Stimulated activated CD8-positive, alpha-beta memory T cell treated with anti-CD3 and anti-CD28 coated beads, Interleukin-12 subunit alpha, Interleukin-12 subunit beta, amount 100 ng/mL, for 24 hours (primary cell): ENCODE data around the gene EDARADD.
"Not testable (repeated sequence)": the region's sequence is repeated elsewhere in the genome, so short reads cannot be mapped to it uniquely, and the experiment has no call there.

Experiments
- DNase-seq: peaks from one replicate; pipeline ENCODE4 v3.0.0-alpha.2; 2020; ENCODE audit errors: extremely low read depth

Gene EDARADD

DNA sequence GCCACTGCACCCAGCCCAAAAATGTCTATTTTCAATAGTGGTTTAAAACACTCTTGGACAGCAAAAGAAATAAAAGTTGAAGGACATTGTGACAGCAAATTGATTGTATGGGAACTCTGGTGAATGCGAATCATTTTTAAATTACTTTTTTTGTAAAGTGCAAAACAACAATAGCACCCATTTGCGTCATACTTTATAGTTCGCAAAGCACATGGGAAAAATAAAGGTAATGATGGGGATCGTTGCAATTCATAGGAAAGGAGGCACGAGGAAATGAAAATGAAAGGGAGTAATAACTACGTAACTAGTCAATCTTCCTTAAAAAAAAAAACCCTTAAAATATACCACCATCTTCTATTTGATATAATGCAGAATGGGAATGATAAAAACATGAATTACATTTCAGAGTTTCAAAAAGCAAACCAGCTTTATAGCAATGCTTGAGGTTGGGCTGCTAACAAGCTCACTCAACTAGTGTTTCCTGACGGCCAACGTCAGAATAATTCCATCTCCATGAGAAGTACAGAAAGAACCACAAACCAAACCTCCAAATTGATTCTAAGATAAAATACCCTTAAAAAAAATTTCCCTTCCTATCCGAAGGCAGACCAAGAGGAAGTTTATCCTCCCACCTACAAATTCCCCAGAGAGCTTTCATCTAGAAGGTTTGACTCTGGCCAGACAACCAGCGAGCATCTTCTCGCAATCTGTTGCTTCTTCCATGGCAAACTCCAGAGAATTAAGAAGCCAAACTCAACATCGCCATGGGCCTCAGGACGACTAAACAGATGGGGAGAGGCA is at the start of gene EDARADD:
Gene EDARADD, plus strand, starts transcription at position 606 of the 801 bp plus-strand sequence. Its CDS starts 159 bp downstream, at position 765.
- no peak for DNase-seq

DNA sequence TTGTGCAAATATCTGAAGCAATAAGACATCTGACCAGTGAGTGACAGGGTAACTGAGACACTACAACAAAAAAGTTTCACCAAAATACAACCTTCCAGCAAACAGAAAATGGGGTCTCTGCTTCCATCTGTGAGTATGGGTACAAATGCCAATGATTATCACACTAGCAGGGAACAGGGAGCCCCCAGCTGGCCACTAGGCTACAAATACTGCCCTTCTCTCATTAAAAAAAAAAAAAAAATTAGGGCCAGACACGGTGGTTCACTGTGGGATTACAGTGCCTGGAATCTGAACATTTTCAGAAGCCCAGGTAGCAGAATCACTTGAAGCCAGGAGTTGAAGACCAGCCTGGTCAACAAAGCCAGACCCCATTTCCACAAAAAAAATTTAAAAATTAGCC is 48.4 kb upstream of the EDARADD start:
- DNase-seq = no peak

DNA sequence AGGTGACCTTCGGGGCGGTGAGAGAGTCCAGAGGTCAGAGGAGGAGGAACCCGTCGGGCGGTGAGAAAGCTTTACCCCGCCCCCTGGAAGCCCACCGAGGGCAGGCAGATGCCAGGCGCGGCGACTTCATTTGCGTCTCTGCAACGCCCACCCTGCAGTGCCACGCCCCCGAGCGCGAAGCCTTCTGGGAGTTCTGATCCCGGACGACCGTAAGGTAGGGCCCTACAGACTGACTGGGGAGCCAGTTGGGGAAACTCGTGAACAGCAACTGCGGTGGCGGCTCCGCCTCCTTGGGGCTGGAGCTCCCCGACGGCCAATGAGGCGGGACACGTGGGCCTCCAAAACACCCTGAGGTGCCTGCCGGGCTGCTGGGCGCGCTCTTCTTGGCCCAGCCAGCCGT is 46.0 kb upstream of the EDARADD start:
- no peak for DNase-seq

DNA sequence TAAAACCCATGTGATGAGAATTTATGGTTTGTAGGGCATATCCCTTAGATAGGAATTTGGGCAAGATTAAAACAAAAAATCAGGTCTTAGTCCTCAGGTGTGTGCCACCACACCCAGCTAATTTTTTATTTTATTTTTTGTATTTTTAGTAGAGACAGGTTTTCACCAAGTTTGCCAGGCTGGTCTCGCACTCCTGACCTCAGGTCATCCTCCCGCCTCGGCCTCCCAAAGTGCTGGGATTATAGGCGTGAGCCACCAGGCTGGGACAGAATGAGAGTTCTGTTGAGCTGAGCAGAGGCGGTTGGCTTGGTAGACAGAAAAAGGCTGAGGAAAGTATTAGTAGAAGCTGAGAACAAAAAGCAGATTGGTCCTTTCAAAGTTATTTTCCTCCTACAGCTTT is 43.8 kb upstream of the EDARADD start:
- no peak for DNase-seq

DNA sequence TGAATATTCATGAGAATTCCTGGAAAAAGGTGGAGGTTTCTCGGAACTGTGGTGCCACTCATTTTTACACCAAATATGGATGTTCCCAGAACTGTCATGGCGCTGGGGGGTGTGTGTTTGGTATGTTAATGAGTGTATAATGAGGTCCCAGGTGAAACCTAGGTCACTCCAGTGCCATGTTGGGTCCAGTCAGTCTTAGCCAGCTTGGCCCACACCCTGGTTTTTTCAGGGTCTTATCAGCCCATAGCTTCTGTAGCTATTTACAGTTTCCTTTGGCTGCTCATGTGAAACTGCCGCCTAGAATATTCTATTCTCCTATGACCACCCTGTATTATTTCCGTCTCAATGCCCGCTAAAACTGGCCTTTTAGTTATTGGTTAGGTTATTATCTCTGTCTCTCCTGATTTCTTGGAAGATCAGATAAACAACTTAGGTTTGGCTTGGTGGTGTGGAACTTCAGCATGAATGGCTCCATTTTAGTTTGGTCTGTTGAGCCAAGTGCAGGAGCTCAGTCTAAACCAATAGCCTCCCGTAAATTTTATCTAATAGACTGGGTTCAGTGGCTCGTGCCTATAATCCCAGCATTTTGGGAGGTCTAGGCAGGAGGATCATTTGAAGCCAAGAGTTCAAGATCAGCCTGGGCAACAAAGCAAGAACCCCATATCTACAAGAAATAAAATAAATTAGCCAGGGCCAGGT is 42.1 kb upstream of the EDARADD start:
- DNase-seq = no peak

DNA sequence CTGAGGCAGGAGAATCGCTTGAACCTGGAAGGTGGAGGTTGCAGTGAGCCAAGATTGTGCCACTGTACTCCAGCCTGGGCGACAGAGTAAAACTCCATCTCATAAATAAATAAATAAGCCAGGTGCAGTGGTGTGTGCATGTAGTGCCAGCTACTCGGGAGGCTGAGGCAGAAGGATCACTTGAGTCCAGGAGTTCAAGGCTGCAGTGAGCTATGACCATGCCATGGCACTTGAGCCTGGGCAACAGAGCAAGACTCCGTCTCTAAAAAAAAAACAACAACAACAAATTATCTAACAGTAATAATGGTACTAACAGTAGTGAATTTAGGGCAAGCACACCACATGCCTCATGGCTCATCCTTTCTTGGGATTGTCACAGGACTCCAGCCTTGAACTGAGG is 41.3 kb upstream of the EDARADD start:
- not testable (repeated sequence) for DNase-seq

DNA sequence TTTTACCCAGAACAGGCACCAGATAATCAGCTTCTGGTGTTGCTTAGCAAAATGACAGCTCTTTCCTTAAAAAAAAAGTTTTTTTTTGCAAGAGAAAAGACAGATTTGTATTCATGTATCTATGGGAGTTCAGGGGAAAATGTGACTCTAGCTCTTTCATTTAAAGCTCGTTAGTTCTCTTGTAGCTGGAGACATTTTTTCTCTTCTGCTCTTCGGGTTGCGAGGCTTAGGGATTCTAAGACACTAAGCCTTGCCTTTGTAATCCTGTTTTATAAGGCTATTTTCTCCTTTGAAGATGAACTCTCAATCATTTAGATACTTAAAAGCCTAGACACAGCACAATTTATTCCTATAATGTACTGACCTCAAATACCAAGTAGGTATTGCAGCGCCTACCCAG is 40.3 kb upstream of the EDARADD start:
- DNase-seq = no peak

DNA sequence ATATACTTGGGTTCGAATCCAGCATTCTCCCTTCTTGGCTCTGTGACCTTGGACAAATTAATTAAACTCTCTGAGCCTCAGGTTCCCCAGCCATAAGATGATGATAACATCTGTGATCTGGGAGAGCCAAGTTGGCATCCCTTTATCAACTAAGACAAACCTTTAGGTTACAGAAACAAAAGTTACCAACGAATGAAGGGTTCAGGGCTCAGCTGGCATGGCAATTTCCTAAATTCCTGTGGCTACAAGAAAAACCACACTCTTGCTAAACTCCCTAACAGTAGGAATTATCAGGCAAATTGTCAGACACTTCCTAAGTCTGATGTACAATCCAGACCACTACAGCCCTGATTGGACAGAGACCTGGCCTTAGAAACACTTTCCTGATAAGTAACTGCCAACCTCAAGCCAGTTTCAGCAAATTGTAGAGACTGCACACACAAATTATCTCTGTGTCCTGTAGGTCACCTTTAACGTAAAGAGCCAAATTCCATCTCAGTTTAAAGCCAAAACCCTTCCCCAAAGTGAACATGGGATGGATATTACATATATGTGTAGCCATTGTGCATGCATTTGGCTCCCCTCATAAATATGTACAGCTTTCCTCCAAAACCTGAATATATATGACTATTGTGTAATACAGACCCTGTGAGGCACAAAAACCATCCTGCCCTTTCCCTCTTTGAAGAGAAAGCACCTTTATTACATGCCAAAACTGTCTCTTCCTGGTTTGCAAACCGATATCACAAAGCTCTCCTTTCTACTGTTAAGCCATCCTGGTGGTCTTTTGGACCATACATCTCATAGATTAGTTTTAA is 39.5 kb upstream of the EDARADD start:
- DNase-seq = no peak

DNA sequence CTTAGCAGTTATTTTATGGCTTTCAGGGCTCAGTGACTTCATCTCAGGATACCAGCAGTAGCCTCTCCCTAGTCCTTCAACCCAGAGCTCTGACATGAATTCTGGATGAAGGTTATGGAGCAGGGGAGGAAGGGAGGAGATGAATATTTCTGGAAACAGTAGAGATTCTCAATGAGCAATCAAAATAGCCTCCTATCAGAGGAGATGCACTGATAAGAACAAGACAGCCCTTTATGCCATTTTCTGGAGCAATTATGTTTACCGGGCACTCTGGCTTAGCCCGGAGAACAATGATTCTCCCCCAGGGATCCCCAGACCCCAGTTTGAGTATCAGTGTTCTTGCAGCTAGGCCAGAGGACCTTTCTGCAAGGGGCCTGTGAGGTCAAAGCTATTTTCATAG is 37.9 kb upstream of the EDARADD start:
- DNase-seq = no peak

DNA sequence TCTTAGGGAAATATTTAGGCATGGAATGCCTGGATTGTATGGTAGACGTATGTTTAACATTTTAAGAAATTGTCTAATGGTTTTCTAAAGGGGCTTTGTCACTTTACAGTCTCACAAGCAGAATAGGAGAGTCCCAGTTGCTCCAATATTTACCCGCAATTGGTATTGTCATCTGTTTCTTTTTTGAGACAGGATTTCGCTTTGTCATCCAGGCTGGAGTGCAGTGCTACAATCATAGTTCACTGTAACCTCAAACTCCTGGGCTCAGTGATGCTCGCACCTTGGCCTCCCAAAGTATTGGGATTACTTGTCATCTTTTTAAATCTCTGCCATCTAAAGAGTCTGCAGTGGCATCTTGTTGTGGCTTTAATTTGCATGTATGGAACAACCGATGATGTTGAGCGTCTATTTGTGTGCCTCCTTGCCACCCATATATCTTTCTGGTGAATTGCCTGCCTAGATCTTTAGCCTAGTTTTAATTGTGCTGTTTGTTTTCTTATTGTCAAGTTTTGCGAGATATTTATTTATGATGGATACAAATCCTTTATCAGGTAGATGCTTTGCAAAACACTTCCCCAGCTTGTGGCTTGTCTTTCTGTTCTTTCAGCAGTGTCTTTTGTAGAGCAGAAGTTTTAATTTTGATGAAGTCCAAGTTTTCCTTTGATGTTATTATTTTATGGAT is 32.0 kb upstream of the EDARADD start:
- no peak for DNase-seq

DNA sequence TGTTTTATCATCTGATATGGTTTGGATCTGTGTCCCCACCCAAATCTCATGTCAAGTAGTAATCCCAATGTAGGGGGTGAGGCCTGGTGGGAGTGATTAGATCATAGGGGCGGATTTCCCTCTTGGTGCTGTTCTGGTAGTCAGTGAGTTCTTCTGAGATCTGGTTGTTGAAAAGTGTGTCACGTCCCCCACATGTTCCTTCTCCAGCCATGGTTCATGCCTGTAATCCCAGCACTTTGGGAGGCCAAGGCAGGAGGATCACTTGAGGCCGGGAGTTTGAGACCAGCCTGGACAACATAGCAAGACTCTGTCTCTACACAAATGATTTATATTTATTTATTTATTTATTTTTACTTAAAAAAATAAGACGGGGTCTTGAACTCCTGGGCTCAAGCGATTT is 30.8 kb upstream of the EDARADD start:
- no peak for DNase-seq

DNA sequence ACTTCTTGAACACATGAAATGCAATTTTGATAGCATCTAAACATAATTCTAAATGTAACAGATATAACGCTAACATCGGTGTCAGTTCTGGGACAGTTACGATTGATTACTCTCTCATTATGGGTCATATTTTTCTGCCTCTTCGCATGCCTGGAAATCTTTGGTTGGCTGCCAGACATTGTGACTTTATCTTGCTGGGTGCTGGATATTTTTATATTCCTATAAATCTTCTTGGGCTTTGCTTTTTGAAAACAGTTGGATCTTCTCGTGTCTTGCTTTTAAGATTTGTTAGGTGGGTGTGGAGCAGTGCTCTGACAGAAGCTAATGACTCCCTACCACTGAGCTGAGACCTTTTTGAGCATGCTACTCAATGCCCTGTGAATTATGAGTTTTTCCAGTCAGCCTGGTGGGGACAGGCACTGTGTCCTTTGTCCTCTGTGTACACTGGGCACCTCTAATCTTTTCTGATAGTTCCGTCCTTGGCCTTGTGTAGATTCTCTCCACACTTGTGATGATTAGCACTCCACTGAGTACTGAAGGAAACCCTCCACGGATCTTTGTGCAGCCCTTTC is 28.0 kb upstream of the EDARADD start:
- no peak for DNase-seq

DNA sequence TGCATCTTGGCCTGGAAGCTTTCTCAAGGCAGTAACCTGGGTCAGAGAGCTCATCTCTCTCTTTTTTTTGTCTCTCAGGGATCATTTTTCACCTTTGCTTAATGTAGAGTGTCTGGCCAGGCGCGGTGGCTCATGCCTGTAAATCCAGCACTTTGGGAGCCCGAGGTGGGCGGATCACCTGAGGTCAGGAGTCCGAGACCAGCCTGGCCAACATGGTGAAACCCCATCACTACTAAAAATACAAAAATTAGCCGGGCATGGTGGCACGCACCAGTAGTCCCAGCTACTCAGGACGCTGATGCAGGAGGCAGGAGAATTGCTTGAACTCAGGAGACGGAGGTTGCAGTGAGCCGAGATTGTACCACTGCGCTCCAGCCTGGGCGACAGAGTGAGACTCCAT is 27.4 kb upstream of the EDARADD start:
- not testable (repeated sequence) for DNase-seq

DNA sequence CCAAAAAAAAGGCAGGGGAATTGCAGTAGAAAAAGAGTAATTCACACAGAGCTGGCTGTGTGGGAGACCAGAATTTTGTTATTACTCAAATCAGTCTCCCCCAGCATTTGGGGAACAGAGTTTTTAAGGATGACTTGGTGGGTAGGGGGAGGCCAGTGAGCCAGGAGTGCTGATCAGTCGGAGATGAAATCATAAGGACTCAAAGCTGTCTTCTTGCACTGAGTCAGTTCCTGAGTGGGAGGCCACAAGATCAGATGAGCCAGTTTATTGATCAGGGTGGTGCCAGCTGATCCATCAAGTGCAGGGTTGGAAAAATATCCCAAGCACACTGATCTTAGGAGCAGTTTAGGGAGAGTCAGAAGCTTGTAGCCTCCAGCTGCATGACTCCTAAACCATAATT is 23.7 kb upstream of the EDARADD start:
- DNase-seq = no peak

DNA sequence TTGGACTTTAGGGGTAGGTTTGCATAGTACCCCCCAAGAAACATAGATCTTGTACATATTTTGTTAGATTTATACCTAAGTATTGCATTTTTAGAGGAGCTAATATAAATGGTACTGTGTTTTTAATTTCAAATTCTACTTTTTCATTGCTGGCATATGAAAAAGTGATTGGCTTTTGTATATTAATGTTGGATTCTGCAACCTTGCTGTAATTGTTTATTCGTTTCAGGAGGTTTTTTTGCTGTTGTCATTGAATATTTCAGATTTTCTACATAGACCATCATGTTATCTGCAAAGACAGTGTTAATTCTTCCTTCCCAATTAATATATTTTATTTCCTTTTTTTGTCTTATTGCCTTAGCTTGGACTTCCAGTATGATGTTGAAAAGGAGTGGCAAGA is 23.0 kb upstream of the EDARADD start:
- DNase-seq = no peak

DNA sequence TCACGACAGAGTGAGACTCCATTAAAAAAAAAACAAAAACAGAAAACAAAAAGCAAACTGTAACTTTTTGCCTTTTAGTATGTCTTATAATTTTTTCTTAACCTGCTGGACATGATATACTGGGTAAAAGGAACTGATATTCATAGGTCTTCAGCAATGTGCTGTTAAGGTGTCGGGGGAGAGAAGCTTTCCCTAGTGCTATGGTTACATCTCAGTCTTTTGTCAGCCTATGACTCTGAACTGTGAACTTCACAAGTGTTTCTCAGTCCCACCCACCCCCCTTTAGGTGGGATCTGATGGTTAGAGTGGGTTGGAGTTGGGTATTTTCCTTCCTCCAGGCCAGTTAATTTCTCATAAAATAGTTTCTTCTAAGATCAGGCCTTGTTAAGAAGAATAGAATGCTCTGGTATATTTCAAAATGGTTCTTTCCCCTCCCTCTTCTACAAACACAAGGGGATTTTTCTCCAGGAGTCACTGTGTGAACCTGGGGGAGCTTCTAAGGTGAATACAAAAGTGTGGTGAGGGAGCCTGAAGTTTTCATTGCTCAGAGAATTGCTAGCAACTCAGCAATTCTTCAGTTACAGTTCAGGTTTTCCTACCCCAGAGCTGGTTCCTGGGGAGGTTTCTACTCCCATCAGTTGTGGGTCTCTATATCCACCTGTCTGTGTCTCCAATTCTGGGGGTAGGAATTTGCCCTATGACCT is 16.1 kb upstream of the EDARADD start:
- no peak for DNase-seq

DNA sequence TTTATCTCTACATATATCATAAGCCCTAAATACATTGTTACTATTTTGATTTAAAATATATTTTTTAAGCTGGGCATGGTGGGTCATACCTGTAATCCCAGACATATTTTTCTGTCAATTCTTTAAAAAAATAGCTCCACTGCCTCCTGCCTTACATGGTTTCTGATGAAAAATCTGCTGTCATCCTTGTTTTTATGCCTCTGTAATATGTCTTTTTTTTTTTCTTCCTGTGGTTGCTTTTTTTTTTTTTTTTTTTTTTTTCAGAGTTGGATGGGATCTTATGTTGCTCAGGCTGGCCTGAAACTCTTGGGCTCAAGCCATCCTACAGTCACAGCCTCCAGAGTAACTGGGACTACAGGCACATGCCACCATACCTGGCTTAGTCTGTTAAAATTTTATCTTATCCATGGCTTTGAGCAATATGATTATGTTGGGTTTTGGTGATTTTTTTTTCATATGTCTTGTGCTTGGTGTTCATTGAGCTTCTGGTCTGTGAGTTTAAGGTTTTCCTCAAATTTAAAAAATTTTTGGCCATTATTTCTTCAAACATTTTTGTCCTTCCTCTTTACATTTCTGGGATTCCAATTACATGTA is 12.4 kb upstream of the EDARADD start:
- no peak for DNase-seq

DNA sequence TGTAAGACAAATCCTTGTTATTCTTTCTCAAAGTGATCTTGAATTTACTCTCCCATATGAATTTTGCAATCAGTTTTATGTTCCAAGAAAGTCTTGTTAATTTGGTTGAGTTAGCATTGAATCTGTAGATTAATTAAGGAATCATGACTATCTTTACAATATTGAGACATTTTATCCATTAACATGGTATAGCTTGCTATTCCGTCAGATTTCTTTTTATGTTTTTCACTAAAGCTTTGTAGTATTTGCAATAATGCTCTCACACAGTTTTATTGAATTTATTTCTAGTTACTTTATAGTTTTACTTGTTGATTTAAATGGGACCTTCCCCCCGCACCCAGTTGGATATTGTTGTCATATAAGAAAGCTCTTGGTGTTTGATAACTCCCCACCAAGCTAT is 5.8 kb upstream of the EDARADD start:
- DNase-seq = no peak

DNA sequence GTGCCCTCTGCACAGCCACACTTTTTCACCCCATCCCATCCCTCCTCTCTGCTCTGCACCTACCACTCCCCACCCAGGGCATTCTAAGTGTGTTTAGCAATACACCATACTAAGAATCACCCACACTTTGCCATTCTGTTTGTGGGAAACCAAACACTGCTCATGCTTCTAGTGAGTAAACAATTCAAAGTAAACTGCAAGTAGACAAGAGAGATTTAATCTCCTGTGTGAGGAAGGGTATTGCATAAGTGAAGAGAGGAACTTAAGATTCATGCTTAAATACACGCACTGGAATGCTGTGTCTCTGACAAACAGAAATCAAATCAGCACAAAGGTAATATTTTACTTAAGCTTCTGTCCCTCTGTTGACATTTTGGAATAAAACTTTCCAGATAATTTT is 4.8 kb upstream of the EDARADD start:
- DNase-seq = no peak

DNA sequence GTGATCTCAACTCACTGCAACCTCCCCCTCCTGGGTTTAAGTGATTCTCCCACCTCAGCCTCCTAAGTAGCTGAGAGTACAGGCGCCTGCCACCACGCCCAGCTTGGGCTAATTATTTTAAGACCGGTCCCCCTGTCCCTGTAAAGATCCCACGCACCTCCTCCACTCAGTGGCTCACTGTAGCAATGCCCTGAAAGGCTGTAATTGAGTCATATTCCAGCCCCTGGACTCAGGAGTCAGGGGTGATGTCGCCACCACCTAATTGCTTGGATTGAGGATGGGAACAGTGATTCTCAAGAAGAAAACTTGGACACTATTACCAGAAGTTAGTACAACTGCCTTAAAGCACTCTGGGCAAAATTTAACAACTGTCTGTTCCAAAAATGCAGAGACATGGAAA is 3.1 kb upstream of the EDARADD start:
- no peak for DNase-seq

DNA sequence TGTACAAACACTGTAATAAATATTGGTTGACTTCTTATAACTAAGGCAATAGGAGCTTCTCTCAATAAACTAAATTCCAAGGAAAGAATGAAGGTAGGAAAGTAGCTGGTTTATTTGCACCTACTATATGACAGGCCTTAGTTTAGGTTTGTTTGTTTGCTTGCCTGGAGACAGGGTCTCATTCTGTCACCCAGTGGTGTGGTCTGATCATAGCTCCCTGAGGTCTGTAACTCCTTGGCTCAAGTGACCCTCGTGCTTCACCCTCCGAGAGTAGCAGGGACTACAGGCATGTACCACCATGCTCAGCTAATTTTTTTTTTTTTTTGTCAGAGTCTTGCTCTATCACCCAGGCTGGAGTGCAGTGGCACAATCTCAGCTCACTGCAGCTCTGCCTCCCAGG is 1.9 kb upstream of the EDARADD start:
- DNase-seq = no peak
